HPDE6-E6E7 (cell line): ENCODE measurements around the gene EBI3.
A peak's percentile ranks its signal among the peaks of the same experiment; 100 is the strongest.
"Not testable (repeated sequence)": the region's sequence is repeated elsewhere in the genome, so short reads cannot be mapped to it uniquely, and the experiment has no call there.

Source experiments
- DNase-seq: peaks from one replicate; pipeline ENCODE4 v3.0.0; 2011; ENCODE audit warnings: missing footprints; ENCODE audit errors: extremely low spot score

EBI3 gene

DNA sequence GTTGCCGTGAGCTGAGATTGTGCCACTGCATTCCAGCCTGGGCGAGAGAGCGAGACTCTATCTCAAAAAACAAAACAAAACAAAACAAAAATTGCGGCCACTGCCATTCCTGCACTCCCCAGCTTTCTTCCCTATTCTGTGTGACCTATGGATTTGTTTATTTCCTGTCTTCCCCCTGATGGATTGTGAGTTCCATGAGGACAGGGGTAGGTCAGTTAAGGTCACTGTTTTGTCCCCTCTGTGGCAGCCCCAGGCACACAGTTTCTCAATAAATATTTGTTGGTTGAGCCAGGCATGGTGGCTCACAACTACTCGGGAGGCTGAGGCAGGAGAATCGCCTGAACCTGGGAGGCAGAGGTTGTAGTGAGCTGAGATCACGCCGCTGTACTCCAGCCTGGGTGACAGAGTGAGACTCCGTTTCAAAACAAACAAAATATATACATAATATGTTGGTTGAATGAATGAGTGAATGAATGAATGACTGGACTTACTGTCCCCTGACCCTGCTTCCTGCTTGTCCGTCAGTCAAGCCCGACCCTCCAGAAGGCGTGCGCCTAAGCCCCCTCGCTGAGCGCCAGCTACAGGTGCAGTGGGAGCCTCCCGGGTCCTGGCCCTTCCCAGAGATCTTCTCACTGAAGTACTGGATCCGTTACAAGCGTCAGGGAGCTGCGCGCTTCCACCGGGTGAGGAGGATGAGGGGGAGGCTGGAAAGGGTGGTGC is 5.0 kb downstream of the EBI3 start:
- no peak for DNase-seq

DNA sequence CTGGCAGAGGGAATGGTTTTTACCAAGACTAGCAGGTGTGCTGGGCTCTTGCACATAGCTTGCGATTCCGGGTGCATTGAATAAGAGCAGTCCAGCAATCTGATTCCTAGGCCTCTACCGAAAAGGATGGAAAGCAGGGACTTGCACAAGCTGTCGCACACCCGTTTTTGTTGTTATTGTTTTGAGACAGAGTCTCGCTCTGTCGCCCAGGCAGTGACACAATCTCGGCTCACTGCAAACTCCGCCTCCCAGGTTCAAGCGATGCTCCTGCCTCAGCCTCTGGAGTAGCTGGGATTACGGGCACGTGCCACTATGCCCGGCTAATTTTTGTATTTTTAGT is 5.5 kb downstream of the EBI3 start:
- no peak for DNase-seq

DNA sequence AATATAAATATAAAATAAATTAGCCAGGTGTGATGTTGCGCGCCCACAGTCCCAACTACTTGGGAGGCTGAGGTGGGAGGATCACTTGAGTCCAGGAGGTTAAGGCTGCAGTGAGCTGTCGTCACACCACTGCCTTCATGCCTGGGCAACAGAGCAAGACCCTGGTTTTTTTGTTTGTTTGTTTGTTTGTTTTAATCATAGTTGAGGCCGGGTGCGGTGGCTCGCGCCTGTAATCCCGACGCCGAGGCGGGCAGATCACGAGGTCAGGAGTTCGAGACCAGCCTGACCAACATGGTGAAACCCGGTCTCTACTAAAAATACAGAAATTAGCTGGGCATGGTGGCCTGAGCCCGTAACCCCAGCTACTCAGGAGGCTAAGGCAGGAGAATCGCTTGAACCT is 8.2 kb downstream of the EBI3 start:
- DNase-seq = not testable (repeated sequence)

DNA sequence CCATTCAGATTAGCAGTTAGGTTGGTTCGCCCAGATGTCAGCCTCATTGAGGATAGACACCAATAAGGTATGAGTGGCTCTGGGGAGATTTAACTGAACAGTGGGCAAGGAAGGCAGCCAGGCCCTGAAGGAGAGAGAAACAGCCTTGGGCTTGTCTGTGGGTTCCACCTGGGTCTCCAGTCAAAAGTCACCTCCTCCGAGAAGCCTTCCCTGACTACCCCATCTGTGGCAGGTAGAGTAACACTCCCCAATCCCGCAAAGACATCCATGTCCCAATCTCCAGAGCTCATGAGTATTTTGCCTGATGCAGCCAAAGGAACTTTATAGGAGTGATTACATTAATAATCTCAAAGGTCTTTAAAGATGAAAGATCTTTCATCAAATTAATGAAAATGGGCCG is 9.5 kb downstream of the EBI3 start:
- DNase-seq = no peak

DNA sequence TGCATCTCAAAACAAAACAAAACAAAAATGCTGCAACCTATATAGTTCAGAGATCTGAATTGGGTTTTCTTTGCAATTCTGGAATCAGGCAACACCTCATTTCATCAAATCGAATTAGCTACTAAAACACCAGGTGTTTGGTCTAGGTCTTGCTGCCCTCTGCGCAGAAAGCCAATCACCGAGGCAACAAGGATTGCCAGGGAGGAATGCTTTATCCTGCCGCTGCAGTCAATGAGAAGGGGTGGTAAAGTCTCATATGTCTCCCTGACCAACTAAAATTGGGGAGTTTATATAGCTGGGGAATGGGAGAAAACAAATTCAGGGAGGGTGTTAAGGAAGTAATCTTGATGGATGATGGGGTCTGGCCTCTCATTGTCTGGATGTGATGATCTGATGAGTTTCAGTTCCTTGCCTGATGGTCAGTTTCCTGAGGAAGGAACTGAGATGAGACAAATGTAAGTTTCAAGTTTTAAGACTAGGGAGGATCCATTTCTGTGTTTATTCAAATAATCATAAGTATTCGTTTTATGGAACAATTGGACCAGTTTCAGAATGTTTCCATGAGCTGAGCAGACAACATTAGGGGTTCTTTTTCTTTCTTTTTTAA is 12.6 kb downstream of the EBI3 start:
- DNase-seq = no peak

DNA sequence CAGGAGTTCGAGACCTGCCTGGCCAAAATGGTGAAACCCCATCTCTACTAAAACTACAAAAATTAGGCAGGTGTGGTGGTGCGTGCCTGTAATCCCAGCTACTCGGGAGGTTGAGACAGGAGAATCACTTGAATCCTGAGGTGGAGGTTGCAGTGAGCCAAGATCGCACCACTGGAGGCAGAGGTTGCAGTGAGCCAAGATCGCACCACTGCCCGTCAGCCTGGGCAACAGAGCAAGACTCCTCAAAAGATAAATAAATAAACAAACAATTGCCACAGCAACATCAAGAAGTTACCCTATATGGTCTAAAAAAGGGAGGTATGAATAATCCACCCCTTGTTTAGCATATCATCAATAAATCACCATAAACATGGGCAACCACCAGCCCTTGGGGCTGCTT is 16.6 kb downstream of the EBI3 start:
- DNase-seq = not testable (repeated sequence)

DNA sequence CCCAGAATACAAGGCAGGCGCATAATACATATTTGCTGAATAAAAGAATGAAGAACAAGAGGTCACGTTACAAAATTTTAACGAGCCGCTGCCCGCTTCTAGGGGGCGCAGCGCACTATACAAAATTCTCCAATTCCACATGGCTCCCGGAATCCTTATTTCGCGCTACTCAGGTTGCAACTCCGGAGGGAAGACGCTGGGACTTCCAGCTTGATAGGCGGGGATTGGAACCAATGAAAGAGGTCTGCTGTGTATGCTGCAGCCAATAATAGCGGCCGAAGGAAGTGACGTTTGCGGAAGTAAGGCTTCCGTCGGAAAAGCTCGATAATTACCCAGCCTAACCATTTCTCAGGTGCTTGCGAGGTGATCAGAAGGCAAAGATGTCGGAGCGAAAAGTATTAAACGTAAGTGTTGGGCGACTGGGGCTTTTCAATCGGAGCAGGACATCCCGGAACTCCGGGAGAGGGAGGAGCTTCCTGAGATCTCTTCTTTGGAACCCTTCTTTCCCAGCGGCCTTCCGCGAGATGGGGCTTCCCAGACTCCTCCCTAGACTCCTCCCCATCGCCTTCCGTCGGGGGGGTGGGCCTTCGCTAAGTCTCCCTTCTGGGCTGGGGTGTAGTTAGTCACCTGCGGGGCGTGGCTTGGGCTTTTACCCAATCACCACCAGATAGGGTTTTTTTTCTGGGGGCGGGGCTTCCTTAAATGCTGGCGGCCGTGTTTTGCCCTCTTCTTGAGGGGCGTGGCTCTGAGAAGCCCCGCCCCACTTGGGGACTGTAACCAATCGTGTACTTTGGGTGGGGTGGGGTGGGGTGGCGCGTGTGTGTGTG is 17.7 kb downstream of the EBI3 start, which contains the start of gene YJU2:
YJU2 (plus strand) TSS at position 314 of the 827 bp plus-strand sequence; CDS start at position 381, 67 bp downstream.
- peak; percentile 99 for DNase-seq

DNA sequence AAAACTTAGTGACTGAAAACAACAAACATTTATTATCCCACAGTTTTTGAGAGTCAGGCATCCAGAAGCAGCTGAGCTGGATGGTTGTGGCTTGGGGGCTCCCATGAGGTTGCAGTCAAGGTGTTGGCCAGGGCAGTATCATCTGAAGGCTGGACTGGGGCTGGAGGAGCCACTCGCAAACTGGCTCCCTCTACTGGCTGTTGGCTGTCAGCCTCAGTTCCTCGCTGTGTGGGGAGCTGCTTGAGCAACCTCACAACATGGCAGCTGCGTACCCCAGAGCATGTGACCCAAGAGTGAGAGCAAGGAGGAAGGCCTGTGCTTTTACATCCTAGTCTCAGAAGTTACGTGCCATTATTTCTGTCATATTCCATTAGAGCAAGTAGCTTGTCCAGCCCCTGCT is 27.2 kb downstream of the EBI3 start:
- DNase-seq = no peak

DNA sequence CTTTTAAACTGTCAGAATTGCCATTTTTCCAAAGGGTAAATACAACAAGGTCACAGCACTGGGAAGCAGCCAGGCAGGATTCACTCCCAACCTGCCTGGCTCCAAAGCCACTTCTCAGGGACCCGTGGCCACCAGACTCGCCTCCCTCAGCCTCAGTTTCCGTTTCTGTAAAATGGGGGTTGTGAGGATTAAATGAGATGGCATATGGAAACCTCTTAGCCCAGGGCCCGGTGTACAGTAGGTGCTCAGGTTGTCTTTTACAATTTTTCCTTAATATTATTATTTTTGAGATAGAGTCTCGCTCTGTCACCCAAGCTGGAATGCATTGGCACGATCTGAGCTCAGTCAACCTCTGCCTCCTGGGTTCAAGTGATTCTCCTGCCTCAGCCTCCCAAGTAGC is 27.7 kb downstream of the EBI3 start:
- no peak for DNase-seq

DNA sequence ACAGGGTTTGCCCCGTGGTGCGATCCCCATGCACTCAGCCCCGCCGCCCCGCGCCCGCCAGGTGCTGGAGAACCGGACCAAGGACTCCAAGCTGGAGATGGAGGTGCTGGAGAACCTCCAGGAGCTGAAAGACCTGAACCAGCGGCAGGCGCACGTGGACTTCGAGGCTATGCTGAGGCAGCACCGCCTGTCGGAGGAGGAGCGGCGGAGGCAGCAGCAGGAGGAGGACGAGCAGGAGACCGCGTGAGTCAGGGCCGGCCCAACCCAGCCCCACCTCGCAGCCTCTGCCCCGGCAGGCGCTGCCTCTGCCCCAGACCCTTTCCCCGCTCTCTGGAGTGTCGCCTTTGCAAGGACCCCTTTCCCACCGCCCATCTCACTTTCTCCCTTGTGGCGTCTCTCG is 28.9 kb downstream of the EBI3 start:
- no peak for DNase-seq

DNA sequence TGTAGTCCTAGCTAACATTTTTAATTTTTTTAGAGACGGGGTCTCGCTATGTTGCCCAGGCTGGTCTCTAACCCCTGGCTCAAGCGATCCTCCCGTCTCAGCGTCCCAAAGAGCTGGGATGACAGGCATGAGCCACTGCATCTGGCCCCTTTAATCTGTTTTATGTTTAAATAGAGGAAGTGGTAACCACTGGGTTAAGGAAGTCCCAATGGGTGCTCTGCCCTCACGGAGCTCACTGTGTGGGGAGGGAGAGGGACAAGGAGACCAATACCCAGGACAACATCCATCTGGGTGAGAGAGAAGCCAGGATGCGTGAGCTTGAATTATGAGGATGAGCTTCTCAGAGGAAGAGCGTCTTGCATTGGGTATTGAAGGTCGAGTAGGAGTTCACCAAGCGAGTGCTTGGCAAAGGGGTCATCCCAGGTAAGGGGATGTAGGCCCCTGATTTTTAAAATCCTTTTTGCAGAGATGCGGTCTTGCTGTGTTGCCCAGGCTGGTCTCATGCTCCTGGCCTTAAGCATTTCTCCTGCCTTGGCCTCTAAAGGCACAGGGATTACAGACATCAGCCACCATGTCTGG is 31.4 kb downstream of the EBI3 start:
- no peak for DNase-seq

DNA sequence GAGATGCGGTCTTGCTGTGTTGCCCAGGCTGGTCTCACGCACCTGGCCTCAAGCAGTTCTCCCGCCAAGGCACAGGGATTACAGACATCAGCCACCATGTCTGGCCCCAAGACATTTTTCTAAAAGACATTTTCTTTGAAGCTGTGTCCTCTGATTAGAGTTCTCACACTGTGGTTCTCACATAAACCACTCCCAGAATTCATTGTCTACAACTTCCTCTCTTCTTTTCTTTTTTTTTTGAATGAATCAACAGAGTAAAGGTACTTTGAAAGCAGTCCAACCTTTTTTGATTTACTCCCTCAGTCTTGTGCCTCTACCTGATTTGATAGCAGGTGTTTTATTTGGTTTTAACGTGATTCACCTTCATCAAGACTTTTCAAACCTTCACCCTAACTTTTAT is 35.5 kb downstream of the EBI3 start:
- DNase-seq = no peak

DNA sequence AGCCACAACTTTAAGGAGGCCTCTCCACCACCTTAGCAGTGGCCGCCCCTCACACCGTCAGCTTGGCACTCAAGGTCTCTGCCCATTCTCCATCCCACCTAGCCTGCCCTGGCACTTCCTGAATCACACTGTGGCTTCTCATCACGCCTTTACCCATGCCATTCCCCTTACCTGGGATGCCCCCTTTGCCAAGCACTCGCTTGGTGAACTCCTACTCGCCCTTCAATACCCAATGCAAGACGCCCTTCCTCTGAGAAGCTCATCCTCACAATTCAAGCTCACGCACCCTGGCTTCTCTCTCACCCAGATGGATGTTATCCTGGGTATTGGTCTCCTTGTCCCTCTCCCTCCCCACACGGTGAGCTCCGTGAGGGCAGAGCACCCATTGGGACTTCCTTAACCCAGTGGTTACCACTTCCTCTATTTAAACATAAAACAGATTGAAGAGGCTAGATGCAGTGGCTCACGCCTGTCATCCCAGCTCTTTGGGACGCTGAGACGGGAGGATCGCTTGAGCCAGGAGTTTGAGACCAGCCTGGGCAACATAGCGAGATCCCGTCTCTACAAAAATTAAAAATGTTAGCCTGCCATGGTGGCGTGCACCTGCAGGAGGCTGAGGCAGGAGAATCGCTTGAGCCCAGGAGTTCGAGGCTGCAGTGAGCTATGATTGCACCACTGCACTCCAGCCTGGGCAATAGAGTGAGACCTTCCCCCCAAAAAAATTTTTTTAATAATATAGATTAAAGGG is 37.1 kb downstream of the EBI3 start:
- no peak for DNase-seq

DNA sequence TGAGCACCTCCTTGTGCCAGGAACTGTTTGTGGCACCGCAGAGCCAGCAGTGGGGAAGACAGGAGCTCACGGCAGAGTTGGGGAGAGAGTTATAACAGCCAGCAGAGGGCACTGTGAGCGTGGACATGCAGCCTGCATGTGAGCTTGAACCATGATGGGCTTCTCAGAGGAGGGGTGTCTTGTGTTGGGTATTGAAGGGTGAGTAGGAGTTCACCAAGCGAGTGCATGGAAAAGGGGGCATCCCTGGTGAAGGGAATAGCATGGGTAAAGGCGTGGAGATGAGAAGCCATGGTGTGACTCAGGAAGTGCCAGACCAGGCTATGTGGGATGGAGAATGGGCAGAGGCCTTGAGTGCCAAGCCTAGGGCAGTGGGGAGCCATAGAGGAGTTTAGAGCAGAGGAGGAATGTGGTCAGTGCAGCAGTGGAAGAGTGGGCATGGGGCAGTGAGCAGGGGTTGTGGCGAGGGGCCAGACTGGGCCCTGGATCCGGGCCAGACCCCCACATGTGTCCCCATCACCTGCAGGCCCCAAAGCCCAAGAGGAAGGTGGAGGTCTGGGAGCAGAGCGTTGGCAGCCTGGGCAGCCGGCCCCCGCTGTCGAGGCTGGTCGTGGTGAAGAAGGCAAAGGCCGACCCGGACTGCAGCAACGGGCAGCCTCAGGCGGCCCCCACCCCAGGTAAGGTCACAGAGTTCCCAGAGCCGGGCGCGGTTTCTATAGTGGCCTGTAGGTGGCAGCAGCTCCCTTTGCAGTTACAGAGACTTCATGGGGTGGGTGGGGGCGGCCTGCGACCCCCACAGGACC is 38.0 kb downstream of the EBI3 start:
- peak; percentile 31 for DNase-seq

DNA sequence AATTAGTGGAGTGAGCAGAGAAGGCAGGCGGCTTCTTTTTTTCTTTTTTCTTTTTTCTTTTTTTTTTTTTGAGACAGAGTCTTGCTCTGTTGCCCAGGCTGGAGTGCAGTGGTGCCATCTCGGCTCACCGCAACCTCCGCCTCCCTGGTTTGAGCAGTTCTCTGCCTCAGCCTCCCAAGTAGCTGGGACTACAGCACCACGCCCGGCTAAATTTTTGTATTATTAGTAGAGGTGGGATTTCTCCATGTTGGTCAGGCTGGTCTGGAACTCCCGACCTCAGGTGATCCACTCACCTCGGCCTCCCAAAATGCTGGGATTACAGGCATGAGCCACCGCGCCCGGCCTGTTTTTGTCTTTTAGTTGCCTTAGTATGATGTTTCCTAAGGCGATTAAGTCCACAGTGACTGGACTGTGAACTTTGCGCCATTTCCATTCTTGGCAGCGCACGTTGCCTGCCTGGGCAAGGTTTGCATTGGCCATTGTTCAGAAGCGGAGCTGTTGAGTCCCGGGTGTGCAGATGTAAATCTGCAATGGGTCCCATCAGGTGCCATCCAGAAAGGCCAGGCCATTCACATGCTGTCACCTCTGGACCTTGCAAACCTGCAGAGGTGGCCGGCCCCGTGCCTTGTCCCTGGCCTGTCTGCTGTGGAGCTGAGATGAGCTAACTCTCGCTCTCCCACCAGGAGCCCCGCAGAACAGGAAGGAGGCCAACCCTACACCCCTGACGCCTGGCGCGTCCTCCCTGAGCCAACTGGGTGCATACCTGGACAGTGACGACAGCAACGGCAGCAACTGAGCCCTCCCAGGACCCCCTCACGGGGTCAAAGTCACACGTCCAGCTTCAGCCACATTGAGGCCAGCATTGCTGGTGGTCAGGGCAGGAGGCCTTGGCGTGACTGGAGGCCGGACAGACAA is 38.8 kb downstream of the EBI3 start:
- no peak for DNase-seq

DNA sequence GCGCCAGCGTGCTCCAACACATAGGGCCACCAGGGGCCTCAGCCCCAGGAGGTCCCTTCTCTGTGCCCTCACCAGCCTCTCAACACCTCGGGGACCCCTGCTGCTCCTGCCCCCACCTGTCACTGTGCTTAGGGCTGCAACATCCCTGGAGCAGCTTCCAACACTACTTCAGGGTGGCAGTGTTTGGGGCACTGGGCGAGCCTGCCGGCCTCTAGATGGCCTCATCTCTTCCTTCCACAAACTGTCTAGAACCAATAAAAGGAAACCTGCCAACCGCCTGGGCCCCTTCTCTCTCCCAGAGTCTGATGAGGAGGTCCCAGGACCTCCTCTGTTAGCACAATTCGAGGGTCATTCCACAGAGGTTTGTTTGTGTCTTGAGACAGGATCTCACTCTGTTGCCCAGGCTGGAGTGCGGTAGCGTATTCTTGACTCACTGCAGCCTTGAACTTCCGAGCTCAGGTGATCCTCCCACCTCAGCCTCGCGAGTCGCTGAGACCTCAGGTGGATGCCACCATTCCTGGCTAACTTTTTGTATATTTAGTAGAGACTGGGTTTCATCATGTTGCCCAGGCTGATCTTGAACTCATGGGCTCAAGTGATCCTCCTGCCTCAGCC is 39.6 kb downstream of the EBI3 start:
- no peak for DNase-seq

DNA sequence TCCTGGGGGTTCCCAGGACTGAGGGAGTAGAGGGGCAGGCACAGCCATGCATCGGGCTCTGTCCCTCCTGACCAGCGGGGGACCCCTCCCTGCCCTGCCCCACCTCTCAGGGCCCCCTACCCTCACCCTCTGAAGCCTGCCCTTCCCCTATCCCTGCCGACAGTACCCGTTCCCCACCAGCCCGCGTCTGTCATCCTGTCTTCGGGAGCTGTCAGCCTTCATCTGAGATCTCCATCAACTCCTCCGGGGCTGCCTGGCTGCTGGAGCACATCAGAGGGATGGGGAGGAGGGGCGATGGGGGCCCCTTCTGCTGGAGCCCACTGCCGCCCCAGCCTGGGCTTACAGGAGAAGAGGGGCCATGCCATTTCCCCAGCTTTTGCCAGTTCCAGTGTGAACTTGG is 43.6 kb downstream of the EBI3 start:
- no peak for DNase-seq

DNA sequence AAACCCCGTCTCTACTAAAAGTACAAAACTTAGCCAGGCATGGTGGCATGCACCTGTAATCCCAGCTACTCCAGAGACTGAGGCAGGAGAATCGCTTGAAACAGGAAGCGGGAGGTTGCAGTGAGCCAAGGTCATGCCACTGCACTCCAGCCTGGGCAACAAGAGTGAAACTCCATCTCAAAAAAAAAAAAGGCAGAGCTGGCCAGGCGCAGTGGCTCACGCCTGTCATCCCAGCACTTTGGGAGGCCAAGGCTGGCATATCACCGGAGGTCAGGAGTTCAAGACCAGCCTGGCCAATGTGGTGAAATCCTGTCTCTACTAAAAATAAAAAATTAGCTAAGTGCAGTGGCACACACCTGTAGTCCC is 45.0 kb downstream of the EBI3 start:
- not testable (repeated sequence) for DNase-seq

DNA sequence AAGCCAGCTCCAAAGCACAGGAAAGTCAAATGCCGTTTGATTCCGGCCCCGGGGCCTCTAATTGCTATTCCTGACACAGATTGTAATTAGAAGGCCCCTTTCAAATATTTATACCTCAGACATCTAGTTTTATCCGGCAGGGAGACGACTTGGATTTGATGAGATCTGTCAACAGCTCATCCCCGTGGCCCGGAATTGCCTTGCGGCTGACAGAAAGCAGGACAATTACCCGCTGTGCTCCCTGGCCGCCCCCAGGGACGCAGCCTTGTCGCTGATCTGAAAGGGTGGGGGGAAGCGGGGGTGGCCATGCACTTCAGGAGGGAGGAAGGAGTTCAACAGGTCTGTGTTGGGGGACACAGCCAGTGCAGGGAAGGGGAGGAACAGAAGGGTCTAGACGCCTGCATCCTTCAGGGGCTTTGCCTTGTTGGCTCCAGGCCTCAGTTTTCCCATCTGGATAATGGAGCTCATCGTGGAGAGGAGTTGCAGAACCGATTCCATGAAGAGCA is 47.9 kb downstream of the EBI3 start:
- DNase-seq = no peak
